Right ventricle myocardium superior (tissue), 1 donor: ENCODE results near the gene MPZ. TPM values are rescaled to one million over a fixed set of nuclear protein-coding genes. Genes with fewer than 3 reads are reported as not detected.

Source experiments
- ATAC-seq: fragments of 200-7000 bp; cut with Tn5 transposase; one replicate; pipeline ENCODE4 v1.9.1; 2020; ENCODE audit warnings: mild to moderate bottlenecking; ENCODE audit not compliant: poor library complexity
- DNase-seq: peaks from one replicate; pipeline ENCODE4 v3.0.0-alpha.2; 2020
- intact Hi-C: fragments of 100-400 bp; cut with DNase I; formaldehyde crosslinking; loops from one replicate; pipeline ENCODE4 v1.11.2; 2022
- total RNA-seq: library from RNA; stranded (reverse); fragmentation: NEBNext Ultra II Directional; extraction: Animal tissue kit (Norgen Biotek cat#: 25700); gene quantifications from one replicate; pipeline ENCODE4 v1.2.1, GENCODE V29; 2021
- donor health status: DM: no; HTN: yes; CAD: no; lungs with severe emphysema.

The MPZ gene
- total RNA-seq, 1 donor from 2014 or later: 4.8 TPM

GRCh38 chr1:161305867-161306519 is 3.8 kb downstream of the MPZ start:
- intact Hi-C loops: loop anchor here (5.0 kb wide), 1 partner anchor 79 kb away; the partner anchor contains the start of gene TOMM40L
- ATAC-seq: peak; percentile 94
- peak; percentile 90 for DNase-seq

- ATAC-seq: no peak
- intact Hi-C loops: loop anchor here (5.0 kb wide), 1 partner anchor 78 kb away; the partner anchor contains the start of gene TOMM40L
- no peak for DNase-seq
Measured at GRCh38 chr1:161304927-161305866, 4.6 kb downstream of the MPZ start.

- DNase-seq: no peak
- no peak for ATAC-seq
- intact Hi-C loops: no loop called here
Measured at GRCh38 chr1:161300478-161300877, 9.3 kb downstream of the MPZ start.

DNA sequence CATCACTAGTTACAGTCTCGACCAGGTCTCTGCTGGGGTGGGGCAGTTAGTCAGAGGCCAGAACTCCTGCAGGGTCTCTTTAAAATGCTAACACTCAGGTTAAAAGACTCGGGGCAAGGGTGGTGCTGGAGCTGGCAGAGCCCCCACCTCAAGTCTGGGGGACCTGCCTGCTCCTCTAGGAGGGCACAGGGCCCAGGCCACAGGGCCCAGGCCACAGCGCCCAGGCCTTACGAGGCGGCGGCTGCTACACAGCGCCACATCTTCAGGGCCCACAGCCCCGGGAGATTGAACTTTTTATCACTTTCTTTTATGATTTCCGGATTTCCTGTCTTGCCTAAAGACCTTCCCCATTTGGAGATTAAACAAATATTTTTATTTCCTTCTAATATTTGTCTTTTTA is 10.4 kb downstream of the MPZ start:
- ATAC-seq (no peak), DNase-seq (no peak)
- intact Hi-C loops: loop anchor here (5.0 kb wide), 1 partner anchor 67 kb away; no protein-coding TSS in a partner anchor

DNA sequence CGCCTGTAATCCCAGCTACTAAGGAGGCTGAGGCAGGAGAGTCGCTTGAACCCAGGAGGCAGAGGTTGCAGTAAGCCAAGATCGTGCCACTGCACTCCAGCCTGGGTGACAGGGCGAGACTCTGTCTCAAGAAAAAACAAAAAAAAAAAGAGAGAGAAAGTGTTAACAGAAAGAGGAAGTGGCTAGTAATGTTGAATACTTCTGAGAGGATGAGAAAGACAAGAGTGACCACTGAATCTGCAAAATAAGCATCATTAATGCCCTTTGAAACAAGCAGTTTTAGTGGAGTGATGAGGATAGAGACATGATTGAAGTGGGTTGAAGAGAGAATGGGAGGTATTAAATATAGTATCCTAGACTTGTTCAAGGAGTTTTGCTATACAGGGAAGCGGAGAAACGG is 11.7 kb downstream of the MPZ start:
- ATAC-seq (no peak), DNase-seq (no peak)
- intact Hi-C loops: loop anchor here (5.0 kb wide), 1 partner anchor 66 kb away; no protein-coding TSS in a partner anchor

DNA sequence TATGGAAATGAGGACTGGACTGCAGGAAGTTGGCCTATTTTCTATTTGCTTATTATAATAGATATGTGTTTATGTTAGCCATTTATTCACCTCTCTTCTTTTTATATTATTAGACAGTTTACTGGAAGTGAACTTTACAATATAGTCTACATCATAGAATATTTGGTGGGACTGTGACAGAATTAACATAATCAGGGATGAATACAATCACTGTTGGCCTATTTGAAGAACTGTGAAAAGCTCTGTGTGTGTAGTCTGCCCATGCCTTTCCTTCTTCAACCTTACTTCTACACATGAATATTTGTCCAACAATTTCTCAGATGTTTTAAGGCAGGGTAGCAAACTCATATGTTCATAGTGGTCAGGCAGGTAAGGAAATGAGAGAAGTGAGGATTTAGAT is 12.4 kb downstream of the MPZ start:
- intact Hi-C loops: loop anchor here (5.0 kb wide), 1 partner anchor 65 kb away; no protein-coding TSS in a partner anchor
- no peak for ATAC-seq
- DNase-seq: no peak

DNA sequence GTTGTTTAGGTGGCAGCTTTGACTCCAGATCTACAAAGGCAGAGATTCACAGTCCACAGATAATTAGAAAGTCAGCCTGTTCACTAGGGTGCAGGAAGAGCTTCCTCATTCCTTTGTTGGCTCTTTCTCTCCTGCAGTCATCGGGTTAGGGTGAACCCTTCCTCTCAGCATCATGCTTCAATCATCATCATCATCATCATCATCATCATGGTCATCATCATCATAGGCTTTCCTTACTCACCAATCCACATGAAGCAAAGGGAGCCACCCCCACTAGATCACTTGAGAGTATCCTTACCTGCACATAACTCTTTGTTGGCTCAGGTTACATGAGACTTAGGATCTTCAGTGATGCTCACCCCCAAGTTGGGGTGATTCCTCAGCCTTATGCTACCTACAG is 19.0 kb downstream of the MPZ start:
- ATAC-seq (no peak), DNase-seq (no peak)
- intact Hi-C loops: no loop called here

- ATAC-seq (no peak), DNase-seq (no peak)
- intact Hi-C loops: no loop called here
Measured at GRCh38 chr1:161287482-161288054, 22.2 kb downstream of the MPZ start.

- ATAC-seq: no peak
- intact Hi-C loops: no loop called here
Measured at GRCh38 chr1:161285521-161285920, 24.2 kb downstream of the MPZ start.

GRCh38 chr1:161285113-161285512 is 24.7 kb downstream of the MPZ start:
- ATAC-seq: no peak
- intact Hi-C loops: no loop called here
- DNase-seq: no peak

More at GRCh38 chr1:161285521-161285920, 24.2 kb downstream of the MPZ start:
- no peak for DNase-seq

GRCh38 chr1:161282991-161283390 is 26.8 kb downstream of the MPZ start:
- DNase-seq (no peak), ATAC-seq (no peak)
- intact Hi-C loops: no loop called here

DNA sequence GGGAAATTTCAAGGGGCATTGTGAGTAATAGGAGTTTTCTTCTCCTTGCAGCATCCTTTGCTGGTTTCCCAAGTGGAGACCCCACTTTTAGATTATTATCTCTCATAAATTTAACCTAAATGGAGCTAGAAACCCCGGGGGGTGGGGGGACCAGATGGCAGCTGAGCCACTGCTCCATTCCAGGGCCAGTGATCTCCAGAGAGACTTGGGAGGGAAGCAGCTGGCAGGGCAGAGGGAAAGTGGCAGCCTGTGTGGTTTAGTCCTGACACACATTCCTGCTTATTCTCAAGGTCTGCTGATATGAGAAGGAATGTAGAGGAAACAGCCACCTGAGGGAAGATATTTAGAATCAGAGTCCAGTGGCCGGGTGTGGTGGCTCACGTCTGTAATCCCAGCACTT is 34.9 kb downstream of the MPZ start:
- no peak for ATAC-seq
- intact Hi-C loops: no loop called here
- no peak for DNase-seq

DNA sequence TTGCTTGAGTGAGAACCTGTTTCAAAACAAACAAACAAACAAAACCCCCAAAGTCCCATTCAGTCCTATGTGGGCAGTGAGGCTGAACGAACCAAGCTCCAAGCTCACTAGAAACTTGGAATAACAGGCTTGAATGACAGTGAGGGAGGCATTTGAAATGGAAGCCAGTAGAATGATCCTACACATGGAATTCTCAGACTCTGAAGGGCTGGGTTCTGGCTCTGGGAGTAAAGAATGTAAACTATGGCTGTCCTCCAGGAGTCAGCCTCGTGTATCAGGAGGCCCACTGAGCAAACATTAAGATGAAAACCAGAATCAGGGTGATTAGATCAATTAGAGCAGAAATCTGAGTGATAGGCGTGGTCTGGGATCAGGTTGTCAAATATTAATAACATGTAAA is 36.4 kb downstream of the MPZ start:
- intact Hi-C loops: no loop called here
- DNase-seq: no peak

DNA sequence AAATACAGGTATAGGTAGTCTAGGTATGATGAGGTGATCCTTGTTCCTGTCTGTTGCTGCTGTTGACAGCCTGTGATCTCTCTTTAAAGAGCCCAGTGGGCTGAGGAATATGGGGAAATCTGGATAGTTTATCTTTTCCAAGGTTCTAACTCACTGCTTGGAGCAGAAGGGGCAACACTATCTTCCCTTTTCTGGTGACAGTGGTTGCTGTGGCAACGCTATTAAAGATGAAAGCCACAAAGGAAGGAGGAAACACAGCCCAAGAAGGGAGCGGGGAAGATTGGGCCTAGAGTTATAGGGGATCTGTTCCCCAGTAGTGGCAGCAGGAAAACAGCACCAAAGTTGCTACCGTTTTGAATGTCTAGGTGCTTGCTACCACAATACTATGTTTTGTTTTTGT is 42.4 kb downstream of the MPZ start:
- DNase-seq (no peak), ATAC-seq (no peak)
- intact Hi-C loops: no loop called here

More for the DNA sequence above, 36.4 kb downstream of the MPZ start:
- no peak for ATAC-seq

GRCh38 chr1:161266836-161267235 is 42.9 kb downstream of the MPZ start:
- no peak for DNase-seq
- no peak for ATAC-seq
- intact Hi-C loops: no loop called here

DNA sequence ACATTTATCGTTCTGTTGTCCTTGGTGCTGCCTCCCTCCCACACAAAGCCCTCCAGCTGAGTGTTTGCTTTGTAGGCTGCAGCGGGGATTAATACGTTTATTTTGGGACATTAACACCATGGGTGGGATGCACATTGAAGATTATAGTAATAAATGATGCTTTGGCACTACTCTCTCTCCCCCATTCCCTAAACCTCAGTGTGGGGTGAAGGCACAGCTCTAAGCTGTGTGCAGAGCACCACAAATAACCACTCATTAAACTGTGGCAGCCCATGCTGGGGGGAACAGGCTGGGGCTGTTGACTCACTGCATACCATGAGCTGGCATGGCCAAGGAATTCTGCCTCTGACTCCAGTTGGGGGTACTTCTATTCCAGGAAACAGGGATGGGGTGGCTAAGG is 43.6 kb downstream of the MPZ start:
- ATAC-seq (no peak), DNase-seq (no peak)
- intact Hi-C loops: no loop called here

DNA sequence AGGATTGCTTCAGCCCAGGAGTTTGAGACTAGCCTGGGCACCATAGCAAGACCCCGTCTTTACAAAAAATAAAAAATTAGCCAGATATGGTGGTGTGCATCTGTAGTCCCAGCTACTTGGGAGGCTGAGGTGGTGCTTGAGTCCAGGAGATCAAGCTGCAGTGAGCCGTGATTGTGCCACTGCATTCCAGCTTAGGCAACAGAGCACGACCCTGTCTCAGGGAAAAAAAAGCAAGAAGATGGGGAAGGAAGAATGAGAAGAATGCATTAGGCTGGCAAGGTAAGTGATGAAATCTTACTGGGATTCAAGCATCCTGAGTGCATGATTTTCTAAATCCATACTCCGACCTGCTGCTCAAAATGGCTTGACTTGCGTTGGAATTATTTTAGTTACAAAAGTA is 44.5 kb downstream of the MPZ start:
- no peak for ATAC-seq

DNA sequence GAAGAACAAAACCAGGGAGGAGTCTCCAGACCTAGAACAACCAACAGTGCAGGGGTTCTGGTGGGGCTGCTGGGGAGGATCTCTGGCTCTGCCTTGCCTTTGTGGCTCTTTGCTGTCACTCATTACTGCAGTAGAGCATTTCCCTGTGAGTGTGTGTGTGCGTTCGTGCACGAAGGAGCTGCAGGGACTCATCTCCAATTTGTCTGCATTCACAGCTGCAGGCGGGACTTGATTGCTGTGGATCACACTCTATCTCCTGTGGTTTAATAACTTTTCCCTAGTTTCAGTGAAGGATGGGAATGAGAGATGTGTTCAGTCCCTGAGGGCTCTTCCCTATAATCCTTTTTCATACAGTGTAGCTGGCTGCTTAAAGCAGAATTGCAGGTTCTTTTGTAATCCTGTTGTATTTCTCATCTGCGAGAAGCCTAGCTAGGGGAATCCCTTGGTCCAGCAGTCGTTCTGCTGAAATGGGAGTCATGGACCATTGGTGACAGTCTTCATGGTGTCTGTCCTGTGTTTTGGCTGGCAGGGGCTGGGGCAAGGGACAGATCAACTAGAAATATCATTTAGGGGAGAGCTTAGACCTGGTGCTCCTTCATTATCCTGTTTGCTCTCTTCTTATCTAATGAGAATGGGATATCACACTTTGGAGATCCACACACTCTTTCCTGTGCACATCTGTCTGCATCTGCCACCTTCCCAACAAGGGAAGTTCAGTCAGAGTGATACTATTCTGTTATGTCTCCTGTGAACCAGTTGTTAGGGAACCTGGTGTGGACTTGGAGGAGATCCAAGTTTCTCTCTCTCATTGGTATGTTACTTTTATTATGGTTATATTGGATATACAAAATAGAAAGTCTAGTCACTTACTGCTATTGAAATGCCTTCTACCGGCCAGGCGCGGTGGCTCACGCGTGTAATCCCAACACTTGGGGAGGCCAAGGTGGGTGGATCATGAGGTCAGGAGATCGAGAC is 48.2 kb downstream of the MPZ start:
- ATAC-seq (no peak), DNase-seq (no peak)
- intact Hi-C loops: no loop called here

More for the DNA sequence above, 44.5 kb downstream of the MPZ start:
- DNase-seq: no peak
- intact Hi-C loops: no loop called here
